ENCODE measurements around the gene DCXR.

Gene DCXR

DNA sequence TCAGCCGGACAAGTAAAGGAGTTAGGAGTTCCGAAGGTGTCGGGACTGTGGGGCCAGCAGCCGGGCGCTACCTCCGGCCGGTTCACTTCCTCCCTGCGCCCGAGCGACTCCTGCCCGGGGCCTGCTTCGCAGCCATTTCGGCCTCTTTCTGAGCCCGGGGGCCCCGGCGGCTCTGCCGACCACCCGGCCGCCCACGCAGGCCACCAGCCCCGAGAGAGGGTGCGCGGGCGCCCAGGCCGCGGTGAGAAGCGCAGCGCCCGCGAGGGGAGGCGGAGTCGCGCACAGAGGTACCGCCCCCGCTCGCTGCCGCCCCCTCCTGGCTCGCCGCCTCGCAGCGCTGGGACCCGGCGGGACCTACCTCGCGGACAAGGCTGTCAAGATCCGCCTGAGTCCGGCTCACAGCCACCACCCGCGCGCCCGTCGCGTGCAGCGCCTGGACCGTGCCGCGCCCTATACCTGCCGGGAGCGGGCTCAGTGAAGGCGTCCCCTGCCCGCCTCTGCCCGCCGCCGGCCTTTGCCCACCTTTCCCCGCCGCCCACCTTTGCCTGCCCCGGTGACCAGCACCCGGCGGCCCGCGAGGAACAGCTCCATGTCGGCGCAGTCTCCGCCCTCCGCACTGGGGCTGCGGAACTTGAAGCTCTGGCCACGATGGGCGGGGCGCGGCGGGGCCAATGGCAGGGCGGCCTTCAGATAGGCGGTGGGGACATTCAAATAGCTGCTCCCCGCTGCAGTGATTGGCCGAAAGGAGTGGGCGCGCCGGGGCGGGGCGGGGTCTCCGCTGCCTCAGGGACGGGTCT, at the start of gene DCXR:
Gene DCXR, minus strand, starts transcription at position 606 of the 797 bp plus-strand sequence. Its CDS starts 15 bp downstream, at position 591.
- DNase-seq (ENCODE audit: low spot score), result peak; percentile 97

DNA sequence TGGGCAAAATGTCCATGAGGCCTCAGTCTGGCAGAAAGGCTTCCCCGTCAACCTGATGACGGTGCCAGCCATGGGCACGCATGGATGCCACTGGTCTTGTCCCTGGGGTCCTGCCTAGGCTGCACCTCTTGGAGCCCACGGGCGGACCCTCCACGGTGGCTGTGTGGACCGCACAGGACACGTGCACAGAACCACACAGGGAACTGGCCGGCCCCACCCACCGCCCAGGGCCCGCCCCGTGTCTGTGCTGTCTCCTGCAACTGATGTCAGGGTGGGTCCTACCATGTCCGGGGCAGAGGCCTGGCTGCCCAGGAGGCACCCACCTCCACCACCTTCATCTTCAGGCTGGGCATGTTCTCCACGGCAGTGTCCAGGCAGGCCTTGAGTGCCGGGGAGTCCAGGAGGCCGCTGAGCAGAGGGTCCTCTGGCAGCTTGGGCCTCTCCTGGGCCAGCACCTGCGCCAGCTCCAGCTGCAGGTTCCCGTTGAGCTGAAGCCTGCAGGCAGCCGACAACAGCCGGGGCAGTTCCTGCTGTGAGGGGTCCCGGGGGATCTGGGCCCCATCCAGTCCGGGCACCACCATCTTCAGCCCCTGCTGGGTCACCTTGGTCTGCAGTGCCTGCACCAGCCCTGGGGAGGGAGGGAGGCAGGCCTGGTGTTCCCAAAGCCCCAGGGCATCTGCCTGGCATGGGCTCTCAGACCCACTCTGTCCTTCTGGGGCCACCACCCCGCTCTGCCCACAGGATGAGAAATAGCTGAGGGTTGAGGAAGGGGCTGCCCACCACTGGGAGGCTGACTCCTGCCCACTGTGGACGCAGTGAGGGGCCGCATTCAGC, 48.7 kb upstream of the DCXR start:
- no peak for DNase-seq (ENCODE audit: low spot score)

DNA sequence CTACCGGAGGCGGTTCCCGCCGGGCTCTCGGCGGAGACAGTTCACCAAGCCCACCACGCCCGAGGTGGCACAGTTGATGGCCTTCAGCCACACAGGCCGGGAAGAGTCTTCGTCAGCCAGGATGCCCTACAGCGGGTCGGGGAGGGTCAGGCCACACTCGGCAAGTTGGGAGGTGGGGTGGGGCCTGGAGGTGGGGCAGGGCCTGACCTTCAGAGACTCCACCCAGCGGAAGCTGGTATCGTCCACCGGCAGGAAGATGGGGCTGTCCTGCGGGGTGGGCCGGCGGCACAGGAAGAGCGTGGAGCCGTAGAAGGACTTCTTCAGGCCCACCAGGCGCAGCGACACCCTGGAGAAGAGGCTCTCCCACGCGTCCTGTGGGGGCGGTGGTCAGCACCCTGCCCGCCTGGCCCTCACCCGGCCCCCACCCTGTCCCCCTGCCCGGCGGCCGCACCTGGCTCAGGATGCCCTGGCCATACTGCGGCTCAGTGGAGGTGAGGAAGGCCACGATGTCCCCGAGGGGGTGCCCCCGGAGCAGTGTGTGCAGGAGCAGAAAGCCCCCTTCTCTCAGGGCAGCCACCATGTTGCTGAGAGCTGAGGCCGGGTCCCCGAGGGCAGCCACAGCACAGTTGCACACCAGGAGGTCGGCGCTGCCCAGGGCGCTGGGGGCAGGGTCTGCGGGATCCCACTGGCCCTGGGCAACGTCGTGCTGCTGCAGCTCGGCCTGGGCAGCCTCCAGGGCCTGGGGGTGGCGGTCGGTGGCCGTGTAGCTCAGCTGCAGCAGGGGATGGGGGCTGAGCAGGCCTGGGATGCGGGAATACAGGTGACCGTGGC, 47.7 kb upstream of the DCXR start:
- no peak for DNase-seq (ENCODE audit: low spot score)

DNA sequence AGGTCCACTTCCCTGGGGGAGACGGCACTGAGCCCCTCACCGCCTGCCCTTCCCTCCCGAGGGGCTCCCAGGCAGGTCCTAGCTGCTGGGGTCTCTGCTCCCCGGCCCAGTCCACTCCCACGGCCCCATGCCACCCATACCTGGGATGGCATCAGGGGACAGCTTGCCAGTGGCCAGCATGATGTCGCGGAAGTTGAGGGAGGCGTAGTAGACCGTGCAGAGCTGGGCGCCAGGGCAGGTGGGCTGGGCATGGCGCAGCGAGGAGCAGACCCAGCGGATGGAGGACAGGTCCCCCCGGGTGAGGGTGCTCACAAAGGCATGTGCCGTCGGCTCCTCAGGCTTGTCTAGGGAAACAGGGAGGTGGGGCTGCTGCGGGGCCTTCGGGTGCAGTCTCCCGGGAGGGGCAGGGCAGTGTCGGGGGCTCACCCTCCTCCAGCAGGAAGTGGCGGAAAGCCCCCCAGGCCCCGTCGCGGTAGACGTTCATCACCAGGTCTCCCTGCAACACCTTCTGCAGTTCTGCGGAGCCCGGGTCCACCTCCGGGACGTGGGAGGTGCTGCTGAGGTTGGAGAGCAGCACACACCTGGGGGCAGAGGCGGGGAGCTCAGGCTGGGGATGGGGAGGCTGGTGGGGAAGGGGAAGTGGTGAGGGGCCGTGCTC, 47.0 kb upstream of the DCXR start:
- no peak for DNase-seq (ENCODE audit: low spot score)

DNA sequence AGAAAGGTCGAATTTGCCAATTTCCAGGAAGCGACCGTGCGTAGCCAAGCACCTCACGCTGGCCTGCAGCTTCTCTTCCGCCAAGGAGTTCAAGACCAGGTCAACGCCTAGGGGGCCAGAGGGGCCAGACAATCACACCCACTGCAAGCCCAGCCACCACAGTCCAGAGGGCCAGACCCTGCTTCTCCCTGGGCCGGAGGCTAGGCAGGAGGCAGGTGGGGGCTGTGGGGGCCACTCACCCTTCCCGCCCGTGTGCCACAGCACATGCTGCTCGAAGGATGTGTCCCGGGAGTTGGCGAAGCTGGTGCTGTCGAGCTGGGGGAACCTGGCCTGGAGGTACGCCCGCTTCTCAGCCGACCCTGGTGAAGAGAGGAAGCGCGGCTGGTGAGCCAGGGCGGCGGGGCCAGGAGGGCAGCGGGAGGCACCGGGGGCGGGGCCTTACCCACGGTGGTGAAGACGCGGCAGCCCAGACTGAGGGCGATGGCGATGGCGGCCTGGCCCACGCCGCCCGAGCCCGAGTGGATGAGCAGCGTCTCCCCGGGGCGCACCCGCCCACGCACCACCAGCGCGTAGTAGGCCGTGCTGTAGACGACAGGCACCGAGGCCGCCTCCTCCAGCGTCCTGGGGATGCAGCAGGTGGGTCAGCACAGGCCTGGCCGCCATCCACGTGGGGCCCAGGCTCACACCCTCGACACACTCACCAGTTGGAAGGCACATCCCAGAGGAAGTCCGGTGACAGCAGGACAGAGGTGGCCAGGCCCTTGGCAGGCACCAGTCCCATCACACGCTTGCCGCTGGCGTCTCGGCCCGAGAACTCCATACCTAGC, 46.2 kb upstream of the DCXR start:
- no peak for DNase-seq (ENCODE audit: low spot score)

DNA sequence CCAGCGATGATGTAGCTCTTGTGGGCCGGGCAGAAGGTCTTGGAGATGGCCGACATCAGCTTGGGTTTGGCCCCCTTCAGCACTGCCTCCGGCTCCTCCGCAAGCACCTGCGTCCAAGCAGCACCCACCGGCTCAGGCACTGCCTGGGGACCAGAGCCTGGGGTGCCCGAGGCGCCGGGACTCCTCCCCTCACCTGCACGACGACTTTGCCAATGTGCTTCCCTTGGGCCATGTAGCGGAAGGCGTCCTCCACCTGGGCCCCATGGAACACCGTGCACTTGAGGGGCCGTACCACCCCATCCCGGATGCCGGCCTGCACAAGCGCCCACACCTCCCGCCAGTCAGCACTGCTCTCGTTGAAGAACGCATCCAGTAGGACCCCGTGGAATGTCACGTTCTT, 45.5 kb upstream of the DCXR start:
- no peak for DNase-seq (ENCODE audit: low spot score)

DNA sequence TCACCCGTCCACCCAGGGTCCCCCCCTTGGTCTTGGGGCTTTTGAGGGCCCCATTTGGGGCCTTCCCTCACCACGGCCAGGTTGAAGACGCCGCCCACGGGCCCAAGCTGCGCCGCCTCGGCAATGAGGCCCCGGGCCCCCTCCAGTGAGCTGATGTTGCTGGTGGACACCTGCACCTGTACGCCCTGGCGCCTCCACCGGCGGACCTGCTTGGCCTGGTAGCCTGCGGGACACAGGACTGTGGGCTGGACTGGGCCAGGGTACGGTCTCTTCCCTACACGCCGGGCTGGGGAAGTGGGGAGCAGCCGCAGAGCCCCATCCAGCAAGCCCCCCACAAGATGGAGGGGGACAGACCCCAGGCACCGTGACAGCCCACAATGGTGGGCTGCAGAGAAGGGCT, 45.0 kb upstream of the DCXR start:
- no peak for DNase-seq (ENCODE audit: low spot score)

DNA sequence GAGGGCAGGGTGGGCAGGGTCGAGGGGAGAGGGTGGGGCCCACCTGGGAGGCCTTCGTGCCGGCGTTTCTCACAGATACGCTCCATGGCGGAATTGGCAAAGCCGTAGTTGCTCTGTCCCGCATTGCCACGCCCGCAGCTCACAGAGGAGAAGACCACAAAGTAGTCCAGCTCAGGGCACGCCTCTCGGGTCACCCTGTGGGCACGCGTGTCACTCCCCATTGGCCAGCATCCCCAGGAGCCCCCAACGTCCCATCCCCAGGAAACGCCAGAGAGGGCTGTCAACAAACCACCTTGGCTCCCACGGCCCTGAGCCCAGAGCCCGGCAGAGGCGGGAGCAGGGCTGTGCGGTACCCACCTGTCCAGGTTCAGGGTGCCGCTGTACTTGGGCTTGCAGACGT, 44.5 kb upstream of the DCXR start:
- DNase-seq (ENCODE audit: low spot score), result no peak

DNA sequence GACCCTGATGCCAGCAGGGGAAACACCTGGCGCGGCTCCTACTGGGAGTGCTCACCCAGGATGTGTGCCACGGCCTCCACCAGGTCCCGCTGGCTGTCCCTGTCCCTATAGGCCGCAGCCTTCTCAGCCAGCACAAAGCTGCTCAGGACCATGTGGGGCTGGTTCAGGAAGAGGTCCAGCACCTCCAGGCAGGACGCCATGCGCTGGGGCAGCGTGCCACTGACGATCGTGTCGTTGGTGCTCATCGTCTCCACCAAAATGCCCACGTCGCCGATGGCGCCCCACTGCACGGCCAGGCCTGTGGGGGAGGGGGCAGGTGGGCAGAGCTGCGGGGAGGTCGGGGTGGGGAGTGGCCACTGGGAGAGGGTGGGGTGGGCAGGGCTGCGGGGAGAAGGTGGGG, 44.0 kb upstream of the DCXR start:
- no peak for DNase-seq (ENCODE audit: low spot score)

DNA sequence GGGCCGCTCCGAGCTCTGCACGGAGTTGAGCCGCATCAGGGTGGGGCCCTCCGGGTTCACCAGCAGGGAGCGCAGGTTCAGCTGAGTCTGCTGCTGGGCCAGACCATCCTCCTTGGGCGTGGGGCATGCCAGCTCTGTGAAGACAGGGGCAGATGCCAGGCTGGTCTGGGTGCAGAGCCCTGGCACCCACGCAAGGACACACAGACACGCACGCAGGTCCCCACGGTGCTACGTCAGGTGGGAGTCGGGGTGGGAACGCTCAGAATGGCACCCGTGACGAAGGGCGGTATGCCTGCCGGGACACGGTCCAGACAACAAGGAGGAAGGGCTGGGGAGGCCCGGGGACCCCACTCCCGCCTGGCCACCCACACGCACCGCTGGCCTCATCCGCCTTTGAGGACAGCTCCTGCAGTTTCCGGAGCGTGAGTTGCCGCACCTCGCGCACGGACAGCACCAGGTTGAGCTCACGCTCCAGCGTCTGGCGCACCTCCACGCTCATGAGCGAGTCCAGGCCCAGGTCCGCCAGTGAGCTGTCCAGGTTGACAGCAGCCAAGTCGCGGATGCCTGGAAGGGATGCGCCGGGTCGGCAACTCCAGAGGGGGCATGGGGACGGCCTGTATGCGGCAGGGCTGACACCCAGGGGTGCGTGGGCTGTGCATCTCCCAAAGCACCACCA, 43.4 kb upstream of the DCXR start:
- DNase-seq (ENCODE audit: low spot score), result no peak

DNA sequence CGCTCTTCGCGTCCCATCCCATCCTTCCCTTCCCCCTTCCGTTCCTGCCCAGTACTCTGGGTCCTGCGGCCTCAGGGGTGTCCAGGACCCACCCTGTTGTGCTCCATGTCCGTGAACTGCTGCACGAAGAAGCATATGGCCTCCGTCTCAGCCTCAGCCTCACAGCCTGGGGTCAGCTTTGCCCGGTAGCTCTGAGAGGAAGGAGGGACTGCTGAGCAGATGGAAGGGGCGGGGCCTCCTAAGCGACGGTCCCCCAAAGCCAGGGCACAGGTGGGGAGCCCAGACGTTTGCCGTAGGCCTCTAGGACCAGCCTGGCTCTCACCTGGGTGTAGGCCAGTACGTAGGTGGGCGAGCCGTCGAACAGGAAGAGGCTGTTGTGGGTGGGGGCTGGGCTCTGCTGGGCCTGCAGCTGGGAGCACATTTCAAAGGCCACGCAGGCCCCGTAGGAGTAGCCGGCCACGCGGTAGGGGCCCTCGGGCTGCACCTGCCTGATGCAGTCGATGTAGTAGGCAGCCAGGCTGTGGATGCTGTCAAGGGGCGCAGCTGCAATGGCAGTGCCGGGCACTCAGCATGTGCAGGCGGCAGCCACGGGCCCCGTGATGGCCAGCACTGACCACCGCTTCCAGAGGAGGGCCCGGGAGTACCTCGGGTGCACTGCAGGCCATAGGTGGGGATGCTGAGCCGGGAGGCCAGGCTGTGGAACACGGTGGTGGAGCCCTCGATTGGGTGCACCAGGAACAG, 42.7 kb upstream of the DCXR start:
- DNase-seq (ENCODE audit: low spot score), result no peak

DNA sequence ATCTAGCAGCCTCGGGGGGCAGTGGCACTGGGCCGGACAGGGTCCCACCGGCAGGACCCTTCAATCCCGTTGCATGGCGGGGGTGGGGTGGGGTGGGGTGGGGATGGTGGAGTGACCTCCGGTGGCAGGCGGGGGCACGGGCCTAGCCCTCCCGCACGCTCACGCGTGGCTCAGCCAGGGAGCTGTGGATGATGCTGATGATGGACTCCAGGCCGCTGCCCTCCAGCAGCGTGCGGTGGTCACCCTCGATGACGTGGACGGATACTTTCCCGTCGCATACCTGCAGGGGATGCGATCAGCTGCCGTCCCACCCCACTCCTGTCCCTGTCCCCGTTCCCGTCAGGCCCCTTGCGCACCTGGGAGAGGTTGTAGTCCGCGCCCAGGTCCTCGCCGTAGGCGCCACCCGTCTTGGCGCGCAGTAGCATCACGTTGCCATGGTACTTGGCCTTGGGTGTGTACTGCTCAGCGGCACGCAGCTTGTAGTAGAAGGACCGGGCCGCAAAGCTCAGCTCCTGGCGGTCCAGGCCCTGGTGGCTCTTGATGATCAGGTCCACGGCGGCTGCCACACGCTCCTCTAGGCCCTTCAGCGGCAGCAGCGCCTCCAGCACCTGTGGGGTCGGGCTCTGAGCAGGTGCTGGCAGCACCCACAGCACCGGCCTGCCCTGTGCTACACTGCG, 41.6 kb upstream of the DCXR start:
- DNase-seq (ENCODE audit: low spot score), result no peak

DNA sequence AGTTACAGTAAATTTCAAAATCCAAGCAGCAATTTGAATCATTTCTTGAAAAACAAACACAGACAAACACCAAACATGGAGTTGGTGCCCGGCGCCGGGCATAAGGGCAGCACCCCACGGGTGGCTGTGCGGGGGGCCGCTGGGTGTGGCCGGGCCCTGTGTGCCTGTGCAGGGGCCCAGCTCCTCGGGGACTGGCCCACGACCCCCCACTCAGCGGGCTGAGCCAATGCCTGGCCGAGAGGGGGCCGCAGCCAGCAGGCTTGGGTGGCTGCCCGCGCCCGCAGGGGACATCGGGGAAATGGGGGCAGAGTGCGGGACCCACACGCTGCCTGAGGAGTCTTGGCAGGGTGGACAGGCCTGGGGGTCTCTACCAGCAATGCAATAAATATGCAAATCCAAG, 40.9 kb upstream of the DCXR start:
- no peak for DNase-seq (ENCODE audit: low spot score)

DNA sequence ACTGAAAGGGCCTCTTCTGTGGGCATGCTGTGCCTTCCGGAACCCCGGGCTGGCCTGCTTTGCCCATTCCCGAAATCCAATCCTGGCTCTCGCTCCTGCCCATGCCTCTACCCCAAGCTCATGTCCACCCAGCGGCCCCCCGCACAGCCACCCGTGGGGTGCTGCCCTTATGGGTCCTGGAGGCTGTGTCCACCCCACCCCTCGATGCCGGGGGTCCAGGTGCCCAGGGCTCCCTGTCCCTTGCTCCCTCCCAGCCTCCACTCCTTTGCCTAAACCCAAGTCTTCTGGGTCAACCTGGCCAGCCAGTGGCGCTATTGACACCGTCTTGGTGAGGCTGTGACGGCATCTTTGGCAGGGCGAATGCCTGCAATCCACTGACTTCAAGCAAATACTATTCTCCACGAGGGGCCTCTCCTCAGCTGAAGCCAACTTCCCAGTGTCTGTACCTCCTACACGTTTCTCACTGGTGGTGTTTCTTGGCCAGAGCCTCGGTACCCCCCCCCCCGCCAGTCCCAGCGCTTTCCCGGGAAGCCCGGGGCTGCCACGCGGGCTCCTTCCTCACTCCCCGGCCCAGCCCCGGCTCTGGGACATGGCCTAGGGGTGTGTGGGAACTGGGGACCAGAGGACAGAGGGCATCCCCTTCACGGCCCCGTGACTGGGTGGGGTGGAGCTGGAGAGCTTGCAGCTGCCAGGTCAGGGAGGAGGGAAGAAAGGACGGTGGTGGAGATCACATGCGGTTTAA, 40.3 kb upstream of the DCXR start:
- DNase-seq (ENCODE audit: low spot score), result no peak

DNA sequence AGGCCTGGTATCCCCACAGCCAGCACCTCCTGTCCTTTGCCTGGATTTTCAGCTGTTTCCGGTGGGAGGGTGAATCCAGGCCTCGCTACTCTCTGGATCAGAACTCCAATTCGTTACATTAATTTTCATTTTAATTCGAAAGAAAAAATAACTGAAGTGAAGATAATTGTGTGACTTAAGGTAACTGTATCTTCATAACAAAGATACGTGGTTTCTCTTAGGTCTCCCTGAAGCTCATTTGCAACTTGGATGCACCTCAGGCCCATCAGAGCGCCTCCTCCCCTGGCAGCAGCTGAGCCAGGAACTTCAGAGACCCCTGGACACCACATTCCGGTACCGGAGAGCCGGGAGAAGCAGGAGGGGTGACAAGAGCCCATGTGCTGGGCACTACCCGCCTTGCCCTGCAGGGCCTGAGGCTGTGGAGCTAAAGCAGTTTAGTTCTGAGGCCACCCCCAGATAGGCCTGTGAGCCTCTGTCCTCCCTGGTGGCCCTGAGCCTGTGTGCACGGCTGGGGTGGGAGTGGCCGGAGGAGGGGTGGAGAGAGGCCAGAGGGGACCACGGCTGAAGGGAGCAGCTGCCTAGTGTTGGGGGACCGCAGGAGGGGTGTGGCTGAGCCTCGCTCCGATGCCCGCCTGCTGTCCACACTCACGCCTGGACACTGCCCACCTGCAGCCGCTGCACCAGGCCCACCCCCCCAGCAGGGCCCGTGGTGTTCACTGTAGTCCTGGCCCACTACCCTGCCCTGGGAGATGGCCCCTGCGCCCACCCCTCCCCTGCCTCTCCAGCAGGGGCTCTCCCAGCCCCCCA, 39.5 kb upstream of the DCXR start:
- DNase-seq (ENCODE audit: low spot score), result no peak

DNA sequence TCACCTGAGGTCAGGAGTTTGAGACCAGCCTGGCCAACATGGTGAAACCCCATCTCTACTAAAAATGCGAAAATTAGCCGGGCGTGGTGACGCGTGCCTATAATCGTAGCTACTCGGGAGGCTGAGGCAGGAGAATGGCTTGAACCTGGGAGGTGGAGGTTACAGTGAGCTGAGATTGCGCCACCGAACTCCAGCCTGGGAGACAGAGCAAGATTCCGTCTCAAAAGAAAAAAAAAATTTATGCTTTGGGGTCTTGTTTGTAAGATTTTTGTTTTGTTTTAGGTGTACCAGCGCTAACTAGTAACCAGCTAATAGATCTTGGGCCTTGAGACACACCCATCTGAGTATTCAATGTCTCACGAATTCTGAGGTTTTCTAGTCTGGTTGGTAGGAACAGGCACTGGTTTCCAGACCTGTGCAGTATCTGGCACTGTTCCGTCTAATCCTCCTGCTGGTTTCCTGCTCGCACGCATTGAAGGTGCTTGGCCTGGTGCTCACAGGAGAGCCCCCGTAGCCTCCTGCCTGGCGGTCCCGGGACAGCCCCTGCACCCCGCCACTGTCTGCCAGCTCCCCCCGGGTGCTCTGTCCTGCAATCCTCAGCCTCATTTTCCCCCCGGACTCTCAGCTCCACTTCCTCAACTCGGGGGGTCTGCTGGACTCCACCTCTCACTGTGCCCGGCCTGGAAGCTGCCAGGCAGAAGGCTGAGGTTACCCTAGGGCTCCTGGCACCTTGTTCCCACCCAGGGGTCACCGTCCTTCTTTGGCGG, 38.7 kb upstream of the DCXR start:
- no peak for DNase-seq (ENCODE audit: low spot score)

DNA sequence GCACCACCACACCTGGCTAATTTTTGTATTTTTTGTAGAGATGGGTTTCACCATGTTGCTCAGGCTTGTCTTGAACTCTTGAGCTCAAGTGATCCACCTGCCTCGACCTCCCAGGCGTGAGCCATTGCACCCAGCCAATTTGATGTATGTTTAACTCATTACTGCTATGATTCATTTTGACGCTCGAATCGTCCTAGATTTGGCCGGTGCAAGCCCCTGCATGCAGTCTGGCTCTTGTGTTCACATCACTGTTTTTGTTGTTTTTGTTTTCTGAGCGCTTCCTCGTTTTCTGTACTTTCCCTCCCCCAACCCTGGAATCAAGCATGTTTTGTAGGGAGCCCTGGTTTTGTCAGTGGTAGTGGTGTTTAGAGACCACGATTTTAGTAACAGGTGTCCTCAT, 35.9 kb upstream of the DCXR start:
- no peak for DNase-seq (ENCODE audit: low spot score)
